SK-N-MC (cell line): ENCODE results near the gene NEUROD2.

ENCODE experiments used
- DNase-seq: peaks from one replicate; pipeline ENCODE4 v3.0.0-alpha.2; 2011; ENCODE audit warnings: low read depth, low spot score
- H3K27ac ChIP-seq: fragments of 200-600 bp; sonication (generic); 2 replicates; pipeline ENCODE4 v1.5.1; 2016; ENCODE audit warnings: mixed run types
- H3K36me3 ChIP-seq: fragments of 200-600 bp; sonication (generic); 2 replicates; pipeline ENCODE4 v1.6.1; 2017; ENCODE audit warnings: antibody characterized with exemption, low read length, mixed read lengths; ENCODE audit not compliant: insufficient read depth
- H3K4me3 ChIP-seq: fragments of 200-600 bp; sonication (generic); 2 replicates; pipeline ENCODE4 v1.5.1; 2016
- H3K9ac ChIP-seq: fragments of 200-600 bp; sonication (generic); 2 replicates; pipeline ENCODE4 v1.8.0; 2017; ENCODE audit warnings: mixed run types, mixed read lengths; ENCODE audit not compliant: insufficient read length
- H3K9me3 ChIP-seq: fragments of 200-600 bp; sonication (generic); 2 replicates; pipeline ENCODE4 v1.6.1; 2017; ENCODE audit warnings: low read depth, mild to moderate bottlenecking, antibody characterized with exemption, low read length, moderate library complexity, mixed read lengths
- EZH2 ChIP-seq: fragments of 200-600 bp; sonication (generic); IDR thresholded peaks from one replicate; pipeline ENCODE4 v1.6.1; 2017; ENCODE audit warnings: antibody characterized with exemption
- FOXP2 ChIP-seq: optimal IDR thresholded peaks from 2 replicates; pipeline ENCODE3; 2011; ENCODE audit warnings: mild to moderate bottlenecking, moderate library complexity; ENCODE audit not compliant: insufficient read depth; ENCODE audit errors: extremely low read length, control extremely low read depth
- POLR2AphosphoS5 ChIP-seq: IDR thresholded peaks from 2 replicates; pipeline ENCODE4 v1.6.1; 2012; ENCODE audit warnings: mild to moderate bottlenecking, low read depth, low read length, borderline replicate concordance

NEUROD2 gene

GRCh38 chr17:39617446-39618245 lies 9.9 kb upstream of the NEUROD2 start:
- DNase-seq: no peak
- peak overlapping the region; percentile 89 for H3K4me3 ChIP-seq
- H3K27ac ChIP-seq: no peak overlapping the region
- no peaks in the 10 kb centered on the region for H3K36me3 ChIP-seq
- TF ChIP-seq FOXP2: no peak
- no peak for TF ChIP-seq POLR2AphosphoS5
- H3K9ac ChIP-seq: no peak overlapping the region
- H3K9me3 ChIP-seq: no peaks in the 10 kb centered on the region

GRCh38 chr17:39617100-39617445 lies 9.4 kb upstream of the NEUROD2 start:
- Histone ChIP-seq H3K4me3 (peak overlapping the region; percentile 89; the same call in 1 of the 2 replicates), H3K9ac (no peak overlapping the region)

GRCh38 chr17:39615434-39615833 lies 7.7 kb upstream of the NEUROD2 start:
- Histone ChIP-seq H3K9ac (no peak overlapping the region), H3K9me3 (no peaks in the 10 kb centered on the region)
- TF ChIP-seq EZH2 (no peak), POLR2AphosphoS5 (no peak), FOXP2 (no peak)

More at GRCh38 chr17:39617100-39617445, 9.4 kb upstream of the NEUROD2 start:
- TF ChIP-seq POLR2AphosphoS5 (no peak), FOXP2 (no peak), EZH2 (no peak)
- DNase-seq: no peak
- no peak overlapping the region for H3K27ac ChIP-seq
- H3K9me3 ChIP-seq: no peaks in the 10 kb centered on the region
- H3K36me3 ChIP-seq: no peaks in the 10 kb centered on the region

GRCh38 chr17:39614545-39615157 lies 6.9 kb upstream of the NEUROD2 start:
- DNase-seq: no peak
- H3K9me3 ChIP-seq: no peaks in the 10 kb centered on the region
- H3K4me3 ChIP-seq: no peak overlapping the region
- H3K36me3 ChIP-seq: no peaks in the 10 kb centered on the region
- H3K27ac ChIP-seq: no peak overlapping the region
- H3K9ac ChIP-seq: no peak overlapping the region
- TF ChIP-seq POLR2AphosphoS5 (no peak), FOXP2 (no peak), EZH2 (no peak)

More at GRCh38 chr17:39615434-39615833, 7.7 kb upstream of the NEUROD2 start:
- Histone ChIP-seq H3K36me3 (no peaks in the 10 kb centered on the region), H3K27ac (no peak overlapping the region), H3K4me3 (no peak overlapping the region)
- no peak for DNase-seq

- DNase-seq: no peak
- Histone ChIP-seq H3K9ac (no peak overlapping the region), H3K4me3 (no peak overlapping the region), H3K36me3 (no peaks in the 10 kb centered on the region), H3K9me3 (no peaks in the 10 kb centered on the region), H3K27ac (no peak overlapping the region)
- TF ChIP-seq FOXP2: no peak
- no peak for TF ChIP-seq POLR2AphosphoS5
- no peak for TF ChIP-seq EZH2
These were observed 5.3 kb upstream of the NEUROD2 start for GRCh38 chr17:39612935-39613464.

- no peak overlapping the region for H3K9ac ChIP-seq
- H3K4me3 ChIP-seq: no peak overlapping the region
- H3K9me3 ChIP-seq: no peaks in the 10 kb centered on the region
- no peak for DNase-seq
- TF ChIP-seq EZH2: no peak
- TF ChIP-seq FOXP2: no peak
- TF ChIP-seq POLR2AphosphoS5: no peak
- H3K27ac ChIP-seq: no peak overlapping the region
- no peaks in the 10 kb centered on the region for H3K36me3 ChIP-seq
These were observed 4.7 kb upstream of the NEUROD2 start for GRCh38 chr17:39612291-39612894.

GRCh38 chr17:39611401-39612112 lies 3.8 kb upstream of the NEUROD2 start:
- H3K9ac ChIP-seq: no peak overlapping the region
- no peak overlapping the region for H3K27ac ChIP-seq
- no peak for TF ChIP-seq FOXP2
- TF ChIP-seq POLR2AphosphoS5: no peak
- no peak for TF ChIP-seq EZH2
- DNase-seq: no peak
- H3K9me3 ChIP-seq: no peaks in the 10 kb centered on the region
- no peaks in the 10 kb centered on the region for H3K36me3 ChIP-seq
- no peak overlapping the region for H3K4me3 ChIP-seq
